MV-4-11 (cell line): Measurements from ENCODE around the gene MRPS10.
"Not testable (repeated sequence)": the region's sequence is repeated elsewhere in the genome, so short reads cannot be mapped to it uniquely, and the experiment has no call there.

Experiments used
- DNase-seq: peaks from one replicate; lab custom pipeline; 2025; lab: John Stamatoyannopoulos, UW

Gene MRPS10

DNA sequence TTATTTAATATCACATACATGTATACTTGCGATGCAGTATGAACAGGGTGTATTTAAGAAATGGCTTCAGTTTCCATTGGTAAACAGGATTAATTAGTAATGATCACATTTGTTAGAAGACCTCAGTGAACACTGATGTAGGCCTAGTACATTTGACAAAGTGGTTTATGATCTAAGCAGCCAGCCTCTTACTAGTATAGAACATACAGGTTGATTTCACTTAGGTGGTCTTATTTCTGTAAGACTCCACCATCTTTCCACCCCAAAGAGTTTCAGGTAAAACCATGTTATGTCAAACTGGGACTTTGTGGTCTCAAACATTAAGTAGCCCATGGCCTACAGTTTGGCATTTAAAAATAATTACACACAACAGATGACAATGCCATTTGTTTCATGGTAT, 20.2 kb upstream of the MRPS10 start:
- no peak for DNase-seq

DNA sequence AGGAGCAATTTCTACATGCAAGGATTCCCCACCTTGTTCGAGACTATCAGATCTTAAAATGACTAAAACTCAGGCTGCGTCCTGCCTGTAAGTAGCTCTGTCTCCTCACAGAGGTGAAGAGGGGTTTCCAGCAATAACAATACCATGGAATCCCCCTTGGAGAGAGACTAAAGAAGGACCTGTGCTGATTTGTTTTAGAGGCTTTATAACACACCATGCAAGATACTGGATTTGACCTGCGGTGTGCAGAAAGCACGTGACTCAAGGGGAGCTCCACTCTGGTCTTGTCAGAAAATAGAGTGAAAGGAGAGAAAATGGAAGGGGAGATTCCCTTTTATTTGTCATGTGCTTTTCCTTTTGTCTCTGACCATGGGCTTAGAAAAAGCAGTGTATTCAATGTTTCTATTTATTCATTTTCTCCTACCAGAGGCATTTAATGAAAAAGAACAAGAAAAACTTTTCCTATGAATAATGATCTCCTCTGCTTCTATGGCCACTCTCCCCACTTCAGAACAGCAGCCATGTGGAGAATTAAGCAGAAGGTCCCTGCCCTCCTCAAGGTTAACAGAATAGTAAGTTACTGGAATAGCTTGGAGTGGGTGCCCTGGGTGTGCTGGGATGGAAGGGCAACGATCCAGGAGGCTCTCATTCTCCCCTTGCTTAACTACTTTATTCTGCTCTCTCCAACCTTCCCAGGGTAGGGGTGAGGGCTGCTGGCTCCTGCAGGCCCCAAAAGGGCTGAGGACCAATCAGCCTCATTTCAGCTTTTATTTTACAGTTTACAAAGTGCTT, 19.2 kb upstream of the MRPS10 start:
- no peak for DNase-seq

DNA sequence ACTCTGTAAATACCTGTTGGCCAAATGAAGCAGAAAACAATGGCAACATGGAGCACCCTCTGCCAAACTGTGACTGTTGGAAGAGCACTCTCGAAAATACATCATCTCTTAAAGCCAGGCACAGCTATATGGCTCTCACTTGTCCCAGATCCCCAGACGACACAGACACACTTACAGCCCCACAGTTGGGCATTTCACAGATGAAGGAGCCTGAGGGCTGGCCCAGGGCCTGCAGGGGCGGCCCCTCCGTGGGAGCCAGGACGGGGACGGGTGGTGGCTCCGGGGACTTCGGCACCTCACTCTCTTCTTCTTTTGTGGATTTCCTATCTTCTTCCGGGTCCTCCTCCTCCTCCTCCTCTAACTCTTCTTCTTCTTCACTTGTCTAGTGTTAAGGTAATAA, 18.4 kb upstream of the MRPS10 start:
- DNase-seq, result no peak

DNA sequence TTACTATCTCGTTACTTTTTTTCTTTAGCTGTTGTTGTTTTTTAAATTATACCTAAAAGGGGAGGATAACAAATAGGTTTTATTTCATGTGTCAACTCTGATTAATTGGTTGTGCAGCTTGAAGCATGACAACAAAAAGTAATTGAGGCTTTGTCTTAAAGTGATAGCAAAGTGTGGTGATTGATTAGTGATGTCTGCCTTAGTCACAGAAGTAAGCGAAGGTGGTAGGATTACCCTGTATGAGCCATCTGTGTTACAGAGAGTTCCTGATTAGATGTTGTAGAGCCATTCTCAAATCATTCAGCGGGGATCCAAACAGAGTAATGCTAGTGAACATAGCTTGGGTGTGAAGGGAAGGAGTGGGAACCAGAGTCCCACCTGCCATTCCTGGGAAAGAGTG, 14.4 kb upstream of the MRPS10 start:
- DNase-seq, result no peak

DNA sequence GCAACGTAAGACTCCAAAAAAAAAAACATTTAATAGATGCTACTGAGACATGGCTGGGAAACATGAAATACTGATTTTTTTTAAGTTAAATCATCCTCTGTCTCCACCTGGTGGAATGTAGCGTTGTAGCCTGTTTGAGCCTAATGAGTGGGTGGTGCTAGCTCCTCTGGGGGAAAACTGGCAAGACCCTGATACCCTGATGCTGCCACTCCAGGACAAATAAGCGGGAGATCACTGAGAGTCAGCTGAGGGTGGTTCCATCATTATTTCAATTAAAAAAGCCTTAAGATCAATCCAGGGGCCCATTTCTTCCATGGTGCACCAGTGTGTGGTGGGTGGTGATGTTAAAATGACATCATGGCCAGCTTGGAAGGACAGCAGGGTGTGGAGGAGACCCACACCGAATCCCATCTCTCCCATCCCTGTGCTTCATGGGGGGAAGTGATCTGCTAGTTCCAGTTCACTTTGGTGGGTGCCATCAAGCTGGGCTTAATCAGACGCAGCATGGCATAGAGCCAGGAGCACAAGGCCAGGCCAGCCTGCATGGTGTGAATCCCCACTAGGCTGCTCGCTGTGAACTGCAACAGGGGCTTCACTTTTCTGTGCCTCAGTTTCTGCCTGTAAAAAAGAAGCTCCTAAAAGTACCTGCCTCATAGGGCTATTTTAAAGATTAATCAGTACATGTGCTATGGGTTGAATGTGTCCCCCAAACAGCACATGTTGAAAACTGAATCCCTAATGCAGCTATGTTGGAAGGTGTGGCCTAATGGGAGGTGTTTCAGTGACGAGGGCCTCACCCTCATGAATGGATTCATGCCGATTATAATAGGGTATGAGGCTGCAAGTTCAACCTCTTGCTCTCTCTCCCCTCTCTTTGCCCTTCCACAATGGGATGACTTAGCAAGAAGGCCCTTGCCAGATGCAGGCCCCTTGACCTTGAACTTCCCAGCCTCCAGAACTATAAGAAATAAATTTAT, 13.0 kb upstream of the MRPS10 start:
- no peak for DNase-seq

DNA sequence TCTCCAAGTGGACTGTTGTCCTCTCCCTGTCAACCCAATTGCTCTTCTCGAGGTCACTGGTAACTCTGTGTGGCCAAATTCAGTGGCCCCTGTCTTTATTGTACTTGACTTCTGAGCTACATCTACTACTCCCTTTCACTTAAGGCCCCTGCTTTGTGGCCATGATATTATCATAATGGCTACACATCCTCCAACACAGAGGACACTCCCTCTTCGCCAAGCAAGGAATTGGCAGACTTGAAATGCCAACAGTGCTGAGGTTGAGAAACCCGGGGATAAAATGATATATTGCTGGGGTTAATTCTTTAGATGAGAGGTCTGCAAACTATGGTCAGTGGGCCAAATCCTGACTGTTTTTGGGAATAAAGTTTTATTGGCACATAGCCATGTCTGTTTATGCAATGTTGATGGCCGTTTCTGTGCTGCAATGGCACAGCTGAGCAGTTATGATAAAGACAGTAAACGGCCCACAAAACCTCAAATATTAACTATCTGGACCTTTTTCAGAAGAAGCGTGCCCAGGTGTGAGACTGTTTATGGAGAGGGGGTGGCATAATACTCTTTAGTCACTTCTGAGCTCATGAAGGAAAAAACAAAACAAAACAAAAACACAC, 12.0 kb upstream of the MRPS10 start:
- DNase-seq, result no peak

DNA sequence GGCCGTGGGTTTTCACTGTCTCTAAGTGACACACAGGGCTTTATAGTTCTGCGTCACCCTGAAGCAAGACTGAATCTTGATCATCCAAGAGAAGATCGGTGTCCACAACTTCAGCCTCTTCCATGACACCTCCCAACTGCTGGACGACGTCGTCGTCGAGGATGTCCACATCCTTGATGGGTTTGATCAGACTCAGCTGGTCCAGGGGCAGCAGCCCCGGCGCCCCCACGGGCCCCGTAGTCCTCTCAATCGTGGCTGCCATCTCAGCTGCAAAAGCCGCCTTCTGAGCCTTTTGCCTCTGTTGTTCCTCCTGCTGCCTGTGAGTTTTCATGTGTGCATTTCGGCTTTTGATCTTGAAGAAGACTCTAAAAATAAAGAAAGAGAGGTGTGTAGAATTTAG, 10.6 kb upstream of the MRPS10 start:
- no peak for DNase-seq

DNA sequence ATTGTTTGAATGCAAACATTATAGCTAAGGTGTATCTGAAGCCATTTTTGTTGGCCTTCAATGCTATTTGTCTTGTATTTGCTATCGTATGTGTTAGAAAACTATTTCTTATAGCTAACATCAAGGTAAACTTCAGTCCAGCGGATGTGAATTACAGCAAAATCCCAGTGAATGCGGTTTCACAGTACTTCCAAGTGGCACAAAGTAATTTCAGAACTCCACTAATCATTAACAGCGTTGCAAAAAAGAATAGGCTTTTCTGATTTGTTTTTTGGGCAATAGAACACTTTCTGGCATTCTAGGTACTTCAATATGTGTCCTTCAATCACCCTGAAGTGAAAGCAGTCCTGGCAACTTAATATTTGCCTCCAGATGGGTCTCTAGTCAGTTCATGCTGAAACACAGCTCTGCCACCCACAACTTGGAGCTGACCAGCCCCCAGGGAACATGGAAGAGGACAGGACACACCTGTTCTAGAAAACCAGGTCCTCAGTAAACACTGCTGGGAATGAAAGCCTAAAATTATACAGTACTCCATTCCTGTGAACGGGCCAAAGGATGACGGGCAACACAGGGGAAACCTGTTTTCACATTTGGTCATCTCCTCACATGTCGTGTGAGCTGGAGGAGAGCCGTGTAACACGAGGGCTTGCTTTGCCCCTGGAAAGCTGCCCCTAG, 9.7 kb upstream of the MRPS10 start:
- no peak for DNase-seq

DNA sequence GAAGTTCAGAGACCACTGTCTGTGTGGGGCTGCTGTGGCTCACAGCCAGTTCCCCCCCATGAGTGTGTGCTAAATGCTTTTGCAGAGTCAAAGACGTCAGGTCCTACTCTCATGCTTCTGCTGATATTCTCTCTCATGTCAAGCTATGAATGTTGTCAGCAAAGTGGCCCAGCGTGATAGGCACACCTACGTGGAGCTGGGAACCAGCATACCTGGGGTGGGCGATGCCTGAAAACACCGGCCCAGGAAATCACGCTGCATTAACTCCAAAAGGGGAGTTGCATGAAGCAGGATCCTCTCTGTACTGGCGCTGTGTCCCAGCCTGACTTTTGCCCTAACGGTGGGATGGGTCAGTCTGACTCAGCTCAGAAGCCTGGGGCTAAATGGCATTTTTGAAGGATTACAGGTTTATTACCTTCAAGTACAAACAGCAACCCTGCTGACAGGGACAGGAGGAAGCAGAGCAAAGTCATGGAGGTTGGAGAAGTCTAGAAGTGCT, 9.0 kb upstream of the MRPS10 start:
- DNase-seq, result no peak

DNA sequence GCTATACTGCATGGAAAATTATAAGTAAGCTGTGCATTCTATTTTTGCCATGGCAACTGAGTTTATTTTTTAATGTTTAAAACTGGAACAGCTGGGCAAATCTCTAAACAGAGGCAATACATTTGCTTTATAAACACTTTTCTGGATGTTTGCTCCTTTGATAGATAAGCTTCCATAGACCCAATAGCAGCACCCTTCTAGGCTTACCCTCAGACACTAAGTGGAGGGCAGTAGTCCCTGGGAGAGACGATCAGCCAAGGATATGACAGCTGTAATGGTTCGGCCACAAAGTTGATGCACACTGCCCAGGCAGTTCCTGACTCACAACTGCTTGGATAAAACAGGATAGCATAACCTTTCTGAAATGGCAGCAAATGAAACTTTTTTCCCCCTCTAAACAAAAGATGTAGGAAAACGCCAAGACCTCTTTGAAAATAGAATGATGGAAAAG, 8.5 kb upstream of the MRPS10 start:
- DNase-seq, result no peak

DNA sequence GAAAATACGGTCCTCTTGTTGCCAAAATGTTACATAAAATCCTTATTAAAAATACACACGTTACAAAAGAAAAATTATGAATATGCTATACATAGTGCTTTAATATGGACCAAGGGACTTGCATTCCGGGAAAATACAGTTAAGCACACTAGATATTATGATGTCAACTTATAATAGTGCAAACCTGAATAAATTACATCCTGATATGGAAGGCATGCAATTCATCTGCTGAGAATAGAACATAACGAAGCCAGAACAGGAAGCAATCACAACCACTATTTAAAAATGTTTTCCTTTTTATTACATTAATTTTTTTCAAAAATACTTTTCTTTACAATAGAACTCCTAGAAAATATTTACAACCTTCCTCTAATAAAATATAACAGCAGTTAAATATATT, 7.8 kb upstream of the MRPS10 start:
- no peak for DNase-seq

DNA sequence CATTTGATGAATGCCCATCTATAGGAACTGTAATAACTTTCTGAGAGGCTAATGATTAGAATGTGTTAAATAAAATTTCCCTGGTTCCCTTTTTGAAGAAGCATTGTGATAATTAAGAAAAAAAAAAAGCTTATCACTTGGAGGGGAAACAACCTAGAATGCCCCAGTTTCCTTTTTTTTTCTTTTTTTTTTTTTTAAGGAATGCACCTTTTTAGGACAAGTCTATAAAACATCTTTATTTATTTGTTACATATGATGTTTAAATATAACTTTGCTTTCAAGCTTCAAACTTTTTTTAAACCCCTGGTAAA, 7.3 kb upstream of the MRPS10 start:
- DNase-seq, result no peak

DNA sequence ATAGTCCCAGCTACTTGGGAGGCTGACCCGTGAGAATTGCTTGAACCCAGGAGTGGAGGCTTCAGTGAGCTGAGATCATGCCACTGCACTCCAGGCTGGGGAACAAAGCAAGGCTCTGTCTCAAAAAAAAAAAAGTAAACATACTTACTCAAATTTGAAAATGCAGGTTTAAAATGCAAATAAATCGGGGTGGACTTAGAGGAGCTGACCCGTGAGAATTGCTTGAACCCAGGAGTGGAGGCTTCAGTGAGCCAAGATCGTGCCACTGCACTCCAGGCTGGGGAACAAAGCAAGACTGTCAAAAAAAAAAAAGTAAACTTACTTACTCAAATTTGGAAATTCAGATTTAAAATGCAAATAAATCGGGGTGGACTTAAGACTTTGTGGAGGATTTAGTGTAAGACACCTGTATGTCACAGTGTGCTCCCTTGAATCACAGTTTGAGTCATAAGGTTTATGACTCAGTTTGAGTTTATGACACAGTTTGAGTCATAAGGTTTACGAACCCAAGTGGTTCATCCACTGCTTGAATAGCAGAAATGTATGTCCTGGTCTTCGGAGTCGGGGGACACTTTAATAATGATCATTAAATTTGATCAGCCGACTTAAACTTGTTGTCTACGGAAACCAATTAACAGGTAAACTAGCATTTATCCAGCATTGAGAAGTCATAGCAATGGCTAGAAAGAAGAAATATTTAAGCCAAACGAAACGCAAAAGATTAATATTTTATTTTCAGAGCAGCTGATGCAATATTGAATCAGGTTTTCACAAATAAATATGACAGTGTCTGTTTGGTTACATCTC, 6.8 kb upstream of the MRPS10 start:
- DNase-seq, result no peak

DNA sequence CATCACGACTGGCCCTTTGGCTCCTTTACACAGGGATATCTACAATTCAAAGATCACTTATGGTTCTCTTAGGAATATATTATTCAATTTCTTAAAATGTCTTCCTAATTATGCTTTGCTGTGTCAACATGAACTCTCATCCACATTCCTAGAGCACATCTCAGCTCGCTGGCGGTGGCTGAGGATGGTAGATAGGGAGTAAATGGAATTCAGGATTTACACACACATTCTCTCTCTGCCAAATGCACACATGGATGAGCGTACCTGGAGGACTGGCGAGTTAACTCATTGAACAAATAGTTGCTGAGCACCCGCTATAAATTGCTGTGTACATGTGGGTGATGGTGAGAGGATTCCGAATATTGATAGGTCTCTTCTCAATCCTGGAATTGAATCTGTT, 4.8 kb upstream of the MRPS10 start:
- no peak for DNase-seq

DNA sequence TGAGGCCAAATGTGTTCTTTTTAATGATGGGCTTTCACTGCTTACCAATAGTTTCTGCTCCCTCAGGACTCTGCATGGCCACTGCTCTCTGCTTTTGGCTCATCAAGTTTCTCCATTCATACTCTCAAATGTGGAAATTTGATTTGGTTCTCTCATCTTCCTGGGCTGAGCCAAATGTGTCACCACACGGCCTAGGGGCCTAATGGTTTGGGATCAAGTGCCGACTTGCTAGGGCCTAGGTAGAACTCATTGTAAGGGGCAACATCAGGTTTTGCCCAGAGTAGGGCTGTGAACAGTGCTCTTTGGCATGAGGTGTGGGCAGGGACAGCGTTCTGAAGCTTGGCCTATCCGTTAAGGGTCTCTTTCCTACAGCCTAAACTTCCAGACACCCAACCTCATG, 3.9 kb upstream of the MRPS10 start:
- no peak for DNase-seq

DNA sequence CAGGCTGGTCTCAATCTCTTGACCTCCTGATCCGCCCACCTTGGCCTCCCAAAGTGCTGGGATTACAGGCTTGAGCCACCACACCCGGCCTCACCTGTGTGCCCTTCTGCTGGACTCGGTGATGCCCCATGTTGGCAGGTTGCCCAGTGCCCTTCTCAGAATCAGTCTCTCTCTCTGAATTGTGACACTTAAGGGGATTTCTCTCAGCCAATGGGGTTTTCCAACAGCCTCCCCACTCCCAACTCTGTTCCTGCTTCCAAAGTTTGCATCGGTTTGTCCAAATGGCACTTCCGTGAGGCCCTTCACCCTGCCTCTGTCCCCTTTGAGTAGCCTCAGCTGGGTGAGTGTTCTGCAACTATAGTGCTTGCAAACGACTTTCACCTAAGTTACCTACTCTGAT, 3.1 kb upstream of the MRPS10 start:
- no peak for DNase-seq

DNA sequence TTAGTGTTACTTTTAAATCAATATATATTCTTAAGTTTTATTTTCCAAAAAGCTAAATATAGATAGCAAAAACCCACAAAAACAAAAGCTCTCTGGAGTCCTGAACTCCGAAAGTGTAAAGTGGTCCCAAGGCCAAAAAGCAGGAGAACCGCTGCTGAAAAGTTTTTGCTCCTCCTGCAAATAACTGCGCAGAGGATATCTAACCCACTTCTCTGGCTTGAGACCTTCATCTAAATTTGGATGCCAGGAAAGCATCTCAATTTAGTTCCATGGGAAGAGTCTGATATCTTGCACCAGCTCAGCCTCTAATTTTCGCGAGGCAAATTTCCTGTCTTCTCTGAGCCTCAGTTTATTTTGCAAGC, 523 bp downstream of the MRPS10 start:
- no peak for DNase-seq

DNA sequence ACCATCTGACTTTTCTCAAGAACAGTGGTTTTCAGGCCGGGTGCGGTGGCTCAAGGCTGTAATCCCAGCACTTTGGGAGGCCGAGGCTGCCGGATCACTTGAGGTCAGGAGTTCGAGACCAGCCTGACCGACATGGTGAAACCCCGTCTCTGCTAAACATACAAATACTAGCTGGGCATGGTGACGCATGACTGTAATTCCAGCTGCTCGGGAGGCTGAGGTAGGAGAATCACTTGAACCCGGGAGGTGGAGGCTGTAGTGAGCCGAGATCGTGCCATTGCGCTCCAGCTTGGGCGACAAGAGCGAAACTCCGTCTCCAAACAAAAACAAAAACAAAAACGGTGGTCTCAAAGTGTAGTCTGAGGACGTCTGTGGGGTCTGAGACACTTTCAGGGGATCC, 1.2 kb downstream of the MRPS10 start:
- DNase-seq, result not testable (repeated sequence)

DNA sequence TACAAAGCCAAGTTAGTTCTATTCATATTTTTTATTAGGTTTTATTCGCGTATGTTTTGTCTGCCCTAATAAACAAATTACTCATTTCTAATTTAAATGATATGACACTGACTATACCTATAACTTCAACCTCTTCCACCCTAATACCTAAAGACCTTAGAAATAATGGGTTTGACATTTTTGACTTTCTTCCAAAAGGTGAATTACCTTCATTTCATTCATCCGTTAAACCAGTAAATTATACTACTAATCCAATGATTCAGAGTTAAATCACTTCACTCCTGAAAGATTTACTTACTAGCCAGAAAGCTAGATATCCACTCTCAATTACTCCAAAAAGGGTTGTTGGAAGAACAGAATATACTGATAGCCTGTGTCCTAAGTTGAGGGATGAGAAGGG, 5.2 kb downstream of the MRPS10 start:
- no peak for DNase-seq

DNA sequence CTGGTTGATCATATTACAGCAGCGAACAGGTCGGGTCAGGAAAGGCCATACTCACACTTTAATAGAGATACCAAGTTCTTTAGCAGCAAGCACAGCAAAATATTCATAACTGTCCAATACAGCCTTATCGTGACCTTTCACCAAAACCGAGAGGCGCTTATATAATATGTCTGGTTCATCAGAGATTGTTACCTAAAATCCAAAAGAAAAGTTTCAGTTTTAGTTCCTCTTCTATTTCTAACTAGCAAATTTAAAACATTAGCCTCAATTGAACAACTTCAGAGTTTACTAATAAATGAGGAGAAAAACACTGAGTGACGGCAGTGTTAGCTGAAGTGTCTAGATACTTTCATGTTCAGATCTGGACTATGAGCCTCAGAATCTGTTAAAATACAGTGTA, 5.9 kb downstream of the MRPS10 start:
- no peak for DNase-seq

DNA sequence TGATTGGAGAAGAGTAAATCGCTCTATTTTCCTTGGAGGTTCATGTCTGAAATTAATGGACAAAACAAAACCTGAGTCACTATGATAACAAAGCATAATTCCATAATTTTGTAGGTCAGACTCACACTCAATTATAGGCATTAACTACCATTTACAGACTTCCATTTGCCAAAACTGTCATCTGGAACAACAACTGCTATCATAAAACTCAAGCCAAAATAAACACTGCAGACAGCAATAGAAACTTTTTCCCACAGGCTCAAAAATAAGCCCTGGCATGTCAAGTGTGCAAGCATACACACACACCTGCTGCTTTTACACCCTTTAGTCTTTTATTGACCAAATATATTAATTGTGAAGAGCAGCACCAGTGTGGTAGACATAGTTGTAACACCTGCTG, 7.1 kb downstream of the MRPS10 start:
- DNase-seq, result no peak
